ENCODE measurements around the gene RUNDC3A. TPM values are rescaled to one million over a fixed set of nuclear protein-coding genes. Genes with fewer than 3 reads are reported as not detected.

Gene RUNDC3A
- polyA plus RNA-seq, 1 donor (not counting 4 experiments of a cell fraction or from before 2014, with no cell fraction given), result 1.6 TPM

- peak overlapping the region; percentile 56 for H3K4me2 ChIP-seq (ENCODE audit: control insufficient read depth, extremely low read depth, insufficient read depth, low read depth, low read length)
- FAIRE-seq, result no peak
- no peak overlapping the region for H3K27ac ChIP-seq (ENCODE audit: control insufficient read depth, insufficient read depth, low read length)
- no peaks in the 10 kb centered on the region for H3K9me3 ChIP-seq (ENCODE audit: control insufficient read depth, low read depth, low read length)
- no peaks in the 10 kb centered on the region for H3K9me1 ChIP-seq (ENCODE audit: control insufficient read depth, extremely low read depth, insufficient read depth, low read length)
- dilution Hi-C loops (cut with MboI; ENCODE audit: extremely low pct_ligation_motif_present, low sequenced_read_pairs), result no loop called here
- peaks cover 2% of the 10 kb centered on the region for H4K20me1 ChIP-seq (ENCODE audit: control insufficient read depth, extremely low read depth, insufficient read depth, low read length)
- peak overlapping the region in 2 of 3 experiments; percentile 11 to 42 for H3K4me3 ChIP-seq (ENCODE audit: control insufficient read depth in 2 of 3, extremely low read depth in 1 of 3, insufficient read depth in 2 of 3, low read depth in 1 of 3, low read length in 3 of 3)
- H3K9ac ChIP-seq (ENCODE audit: control insufficient read depth, extremely low read depth, insufficient read depth, low read length), result no peak overlapping the region
- H3K4me1 ChIP-seq (ENCODE audit: control insufficient read depth, extremely low read depth, insufficient read depth, low read length), result peaks cover 11% of the 10 kb centered on the region
- TF ChIP-seq CTCF (optimal IDR thresholded peaks at IDR 0.05 in 1 of 3, IDR thresholded peaks at IDR 0.05 in 1 of 3, conservative IDR thresholded peaks at IDR 0.05 in 1 of 3; ENCODE audit: extremely low read depth in 1 of 3, insufficient read depth in 2 of 3, low read length in 3 of 3) (no peak), EZH2 (IDR thresholded peaks at IDR 0.05; ENCODE audit: low read length) (peak; percentile 32)
- H3K36me3 ChIP-seq (ENCODE audit: control insufficient read depth in 2 of 2, extremely low read depth in 1 of 2, insufficient read depth in 2 of 2, low read length in 2 of 2), result peaks cover 15 to 20% of the 10 kb centered on the region in 2 experiments
- DNase-seq (ENCODE audit: low read depth, low spot score), result no peak
- H3K79me2 ChIP-seq (ENCODE audit: control insufficient read depth, insufficient read depth, low read length), result no peaks in the 10 kb centered on the region
- peaks cover 31% of the 10 kb centered on the region for H3K27me3 ChIP-seq (ENCODE audit: control insufficient read depth, extremely low read depth, insufficient read depth, low read length)
- H2AFZ ChIP-seq (ENCODE audit: control insufficient read depth, low read length), result no peak overlapping the region
Observed at GRCh38 chr17:44315760-44316731, 7.6 kb downstream of the RUNDC3A start.

GRCh38 chr17:44317545-44317944 is 9.1 kb downstream of the RUNDC3A start:
- DNase-seq (ENCODE audit: low read depth, low spot score), result no peak
- TF ChIP-seq EZH2 (IDR thresholded peaks at IDR 0.05; ENCODE audit: low read length) (no peak), CTCF (optimal IDR thresholded peaks at IDR 0.05 in 1 of 3, IDR thresholded peaks at IDR 0.05 in 1 of 3, conservative IDR thresholded peaks at IDR 0.05 in 1 of 3; ENCODE audit: extremely low read depth in 1 of 3, insufficient read depth in 2 of 3, low read length in 3 of 3) (no peak)
- H3K27ac ChIP-seq (ENCODE audit: control insufficient read depth, insufficient read depth, low read length), result no peak overlapping the region
- no peak overlapping the region for H3K9ac ChIP-seq (ENCODE audit: control insufficient read depth, extremely low read depth, insufficient read depth, low read length)
- FAIRE-seq, result no peak
- H3K9me3 ChIP-seq (ENCODE audit: control insufficient read depth, low read depth, low read length), result no peaks in the 10 kb centered on the region
- H3K4me1 ChIP-seq (ENCODE audit: control insufficient read depth, extremely low read depth, insufficient read depth, low read length), result peaks cover 11% of the 10 kb centered on the region
- H3K9me1 ChIP-seq (ENCODE audit: control insufficient read depth, extremely low read depth, insufficient read depth, low read length), result no peaks in the 10 kb centered on the region
- H3K4me3 ChIP-seq (ENCODE audit: control insufficient read depth in 2 of 3, extremely low read depth in 1 of 3, insufficient read depth in 2 of 3, low read depth in 1 of 3, low read length in 3 of 3), result no peak overlapping the region
- H3K36me3 ChIP-seq (ENCODE audit: control insufficient read depth in 2 of 2, extremely low read depth in 1 of 2, insufficient read depth in 2 of 2, low read length in 2 of 2), result peaks cover 25 to 31% of the 10 kb centered on the region in 2 experiments
- peaks cover 31% of the 10 kb centered on the region for H3K27me3 ChIP-seq (ENCODE audit: control insufficient read depth, extremely low read depth, insufficient read depth, low read length)
- H3K4me2 ChIP-seq (ENCODE audit: control insufficient read depth, extremely low read depth, insufficient read depth, low read depth, low read length), result no peak overlapping the region
- peaks cover 2% of the 10 kb centered on the region for H4K20me1 ChIP-seq (ENCODE audit: control insufficient read depth, extremely low read depth, insufficient read depth, low read length)
- peaks cover 1% of the 10 kb centered on the region for H3K79me2 ChIP-seq (ENCODE audit: control insufficient read depth, insufficient read depth, low read length)
- H2AFZ ChIP-seq (ENCODE audit: control insufficient read depth, low read length), result no peak overlapping the region
- dilution Hi-C loops (cut with MboI; ENCODE audit: extremely low pct_ligation_motif_present, low sequenced_read_pairs), result no loop called here
